Loucy (cell line): ENCODE results near the gene SCO1.
"Not testable (repeated sequence)": the region's sequence is repeated elsewhere in the genome, so short reads cannot be mapped to it uniquely, and the experiment has no call there.

ENCODE experiments used
- H2AFZ ChIP-seq: fragments of 200-600 bp; sonication (generic); 2 replicates; pipeline ENCODE4 v1.6.0; 2016; ENCODE audit warnings: antibody characterized with exemption, mild to moderate bottlenecking, low read length, moderate library complexity
- H3F3A ChIP-seq: fragments of 200-600 bp; 2 replicates; pipeline ENCODE4 v1.6.0; 2016; ENCODE audit warnings: antibody characterized with exemption, low read depth, mild to moderate bottlenecking
- H3K27me3 ChIP-seq: fragments of 200-600 bp; sonication (generic); 2 replicates; pipeline ENCODE4 v1.6.1; 2014; ENCODE audit warnings: low read length, mild to moderate bottlenecking; ENCODE audit not compliant: insufficient read depth, poor library complexity, severe bottlenecking
- H3K36me3 ChIP-seq: fragments of 200-600 bp; sonication (generic); 2 replicates; pipeline ENCODE4 v1.6.1; 2016; ENCODE audit warnings: low read length; ENCODE audit not compliant: insufficient read depth
- H3K4me1 ChIP-seq: fragments of 200-600 bp; sonication (generic); 2 replicates; pipeline ENCODE4 v1.5.1; 2014; ENCODE audit warnings: low read length, mild to moderate bottlenecking; ENCODE audit not compliant: insufficient read depth, poor library complexity, severe bottlenecking
- H3K4me2 ChIP-seq: fragments of 200-600 bp; sonication (generic); 2 replicates; pipeline ENCODE4 v1.6.0; 2014; ENCODE audit warnings: antibody characterized with exemption, low read length, low read depth, mild to moderate bottlenecking; ENCODE audit not compliant: poor library complexity, severe bottlenecking
- H3K4me3 ChIP-seq: fragments of 200-600 bp; sonication (generic); 2 replicates; pipeline ENCODE4 v1.5.1; 2014; ENCODE audit warnings: low read length, mild to moderate bottlenecking, mixed read lengths; ENCODE audit not compliant: poor library complexity, severe bottlenecking
- H3K79me2 ChIP-seq: fragments of 200-600 bp; sonication (generic); 2 replicates; pipeline ENCODE4 v1.6.1; 2014; ENCODE audit warnings: low read length; ENCODE audit not compliant: insufficient read depth
- H3K9ac ChIP-seq: fragments of 200-600 bp; sonication (generic); 2 replicates; pipeline ENCODE4 v1.6.0; 2014; ENCODE audit warnings: mild to moderate bottlenecking, low read depth, low read length, moderate library complexity; ENCODE audit not compliant: poor library complexity, severe bottlenecking
- H3K9me2 ChIP-seq: fragments of 200-600 bp; sonication (generic); replicated peaks from 2 replicates; pipeline ENCODE4 v1.6.1; 2016; ENCODE audit warnings: low read depth, low read length, mixed read lengths
- H3K9me3 ChIP-seq: fragments of 200-600 bp; sonication (generic); 2 replicates; pipeline ENCODE4 v1.6.1; 2014; ENCODE audit warnings: mild to moderate bottlenecking, antibody characterized with exemption, low read length, low read depth; ENCODE audit not compliant: insufficient read depth
- H4K20me1 ChIP-seq: fragments of 200-600 bp; sonication (generic); 2 replicates; pipeline ENCODE4 v1.6.0; 2014; ENCODE audit warnings: antibody characterized with exemption, low read length, mild to moderate bottlenecking; ENCODE audit not compliant: insufficient read depth, poor library complexity, severe bottlenecking
- CTCF ChIP-seq: fragments of 200-600 bp; sonication (generic); conservative IDR thresholded peaks from 2 replicates; pipeline ENCODE4 v1.5.1; 2014; ENCODE audit warnings: mild to moderate bottlenecking, antibody characterized with exemption, low read length
- EZH2phosphoT487 ChIP-seq: fragments of 200-600 bp; IDR thresholded peaks from 2 replicates; pipeline ENCODE4 v1.6.1; 2018; ENCODE audit warnings: antibody characterized with exemption, mild to moderate bottlenecking, moderate library complexity, borderline replicate concordance

SCO1 gene

GRCh38 chr17:10733666-10734065, 36.3 kb upstream of the SCO1 start:
- TF ChIP-seq EZH2phosphoT487 (no peak), CTCF (no peak)

GRCh38 chr17:10732121-10732520, 34.8 kb upstream of the SCO1 start:
- H4K20me1 ChIP-seq, H3K4me1 ChIP-seq, H3K4me2 ChIP-seq, H3K9ac ChIP-seq, H3K9me2 ChIP-seq, H3K27me3 ChIP-seq, H3K36me3 ChIP-seq, H3K9me3 ChIP-seq, H3F3A ChIP-seq, H3K79me2 ChIP-seq, H2AFZ ChIP-seq, H3K4me3 ChIP-seq: not testable (repeated sequence)

More at GRCh38 chr17:10733666-10734065, 36.3 kb upstream of the SCO1 start:
- no peaks in the 10 kb centered on the region for H4K20me1 ChIP-seq
- H3K9me2 ChIP-seq = no peaks in the 10 kb centered on the region
- no peaks in the 10 kb centered on the region for H3F3A ChIP-seq
- H3K4me3 ChIP-seq = no peak overlapping the region
- no peaks in the 10 kb centered on the region for H3K36me3 ChIP-seq
- H3K4me2 ChIP-seq = no peak overlapping the region
- no peaks in the 10 kb centered on the region for H3K79me2 ChIP-seq
- H2AFZ ChIP-seq = no peak overlapping the region
- no peak overlapping the region for H3K9ac ChIP-seq
- no peaks in the 10 kb centered on the region for H3K27me3 ChIP-seq
- no peaks in the 10 kb centered on the region for H3K9me3 ChIP-seq
- H3K4me1 ChIP-seq = peaks cover 15% of the 10 kb centered on the region

- peaks cover 2% of the 10 kb centered on the region for H3K4me1 ChIP-seq
- no peak overlapping the region for H3K4me3 ChIP-seq
- H3K9me2 ChIP-seq = no peaks in the 10 kb centered on the region
- H3K27me3 ChIP-seq = no peaks in the 10 kb centered on the region
- H3K9ac ChIP-seq = no peak overlapping the region
- H3K36me3 ChIP-seq = no peaks in the 10 kb centered on the region
- no peaks in the 10 kb centered on the region for H3K9me3 ChIP-seq
- no peaks in the 10 kb centered on the region for H4K20me1 ChIP-seq
- H2AFZ ChIP-seq = no peak overlapping the region
- no peaks in the 10 kb centered on the region for H3F3A ChIP-seq
- H3K79me2 ChIP-seq = no peaks in the 10 kb centered on the region
- no peak overlapping the region for H3K4me2 ChIP-seq
- TF ChIP-seq CTCF (no peak), EZH2phosphoT487 (no peak)
Measured at GRCh38 chr17:10731408-10731879, 34.1 kb upstream of the SCO1 start.

- not testable (repeated sequence) for H3K79me2 ChIP-seq, H4K20me1 ChIP-seq, H3K4me1 ChIP-seq, H3F3A ChIP-seq, H3K36me3 ChIP-seq, H3K9me2 ChIP-seq, H3K9me3 ChIP-seq, H3K27me3 ChIP-seq
- peak overlapping the region; percentile 22 for H3K4me2 ChIP-seq
- H3K4me3 ChIP-seq = peak overlapping the region; percentile 64
- H3K9ac ChIP-seq = peak overlapping the region; percentile 59
- H2AFZ ChIP-seq = peak overlapping the region; percentile 47; the same call in 1 of the 2 replicates
Measured at GRCh38 chr17:10730247-10730646, 32.9 kb upstream of the SCO1 start.
